GM12878 (cell line): ENCODE data around the gene STAT5B. TPM values are rescaled to one million over a fixed set of nuclear protein-coding genes. Genes with fewer than 3 reads are reported as not detected.

Experiments used
- CHD4 ChIP-seq: fragments of 200-600 bp; sonication (generic); IDR thresholded peaks from 2 replicates; pipeline ENCODE4 v1.6.1; 2016; ENCODE audit warnings: mild to moderate bottlenecking
- DPF2 ChIP-seq: fragments of 450-650 bp; IDR thresholded peaks from 2 replicates; pipeline ENCODE4 v1.6.1; 2017; ENCODE audit warnings: mild to moderate bottlenecking
- E2F8 ChIP-seq: fragments of 450-650 bp; IDR thresholded peaks from 2 replicates; pipeline ENCODE4 v1.6.1; 2018; ENCODE audit warnings: mild to moderate bottlenecking, low read depth, moderate library complexity; ENCODE audit not compliant: partially characterized antibody
- GABPA ChIP-seq: IDR thresholded peaks from 2 replicates; pipeline ENCODE4 v1.6.1; 2014; ENCODE audit warnings: antibody characterized with exemption, low read depth, mild to moderate bottlenecking, inconsistent platforms
- LARP7 ChIP-seq: fragments of 450-650 bp; IDR thresholded peaks from 2 replicates; pipeline ENCODE4 v1.6.1; 2017; ENCODE audit warnings: mild to moderate bottlenecking
- MXI1 ChIP-seq: fragments of 150-350 bp; IDR thresholded peaks from 2 replicates; pipeline ENCODE4 v1.6.1; 2011; ENCODE audit warnings: low read depth, mild to moderate bottlenecking, inconsistent platforms, low read length, improper control_type of control experiment
- NFYB ChIP-seq: IDR thresholded peaks from 2 replicates; pipeline ENCODE4 v1.6.1; 2011; ENCODE audit warnings: low read depth, mild to moderate bottlenecking, low read length, improper control_type of control experiment, moderate library complexity; ENCODE audit not compliant: insufficient read depth
- NKRF ChIP-seq: fragments of 450-650 bp; conservative IDR thresholded peaks from 2 replicates; pipeline ENCODE4 v1.6.1; 2017; ENCODE audit warnings: mild to moderate bottlenecking, moderate library complexity
- POLR2A ChIP-seq: IDR thresholded peaks from 2 replicates; pipeline ENCODE4 v1.6.1; 2011; ENCODE audit warnings: low read depth, mild to moderate bottlenecking, low read length
- RELB ChIP-seq: fragments of 450-650 bp; IDR thresholded peaks from 2 replicates; pipeline ENCODE4 v1.6.1; 2017; ENCODE audit warnings: low read depth, mild to moderate bottlenecking, moderate library complexity
- SP1 ChIP-seq: IDR thresholded peaks from one replicate; pipeline ENCODE4 v1.6.1; 2011; ENCODE audit warnings: low read depth, low read length
- USF1 ChIP-seq: IDR thresholded peaks from 2 replicates; pipeline ENCODE4 v1.6.1; 2011; ENCODE audit warnings: borderline replicate concordance, low read depth, mild to moderate bottlenecking, moderate library complexity, mixed read lengths, low read length; ENCODE audit not compliant: insufficient read depth; ENCODE audit errors: extremely low read length
- ZNF24 ChIP-seq: fragments of 450-650 bp; IDR thresholded peaks from 2 replicates; pipeline ENCODE4 v1.6.1; 2017; ENCODE audit warnings: antibody characterized with exemption, mild to moderate bottlenecking
- ZNF384 ChIP-seq: IDR thresholded peaks from 2 replicates; pipeline ENCODE4 v1.6.1; 2012; ENCODE audit warnings: low read depth, mild to moderate bottlenecking, low read length, improper control_type of control experiment, borderline replicate concordance
- ZNF592 ChIP-seq: fragments of 450-650 bp; IDR thresholded peaks from 2 replicates; pipeline ENCODE4 v1.6.1; 2017; ENCODE audit warnings: mild to moderate bottlenecking, moderate library complexity
- polyA plus RNA-seq, 11 experiments: library from polyadenylated mRNA; depleted of rRNA in 4 of 11; unstranded in 6 of 11; stranded (reverse) in 5 of 11; fragments of >200 nt; fragmentation: Nextera tagmentation in 4 of 11; fragmentation: Illumina TruSeq in 1 of 11; extraction: Ambion mirVana in 4 of 11; extraction: Trizol in 1 of 11; gene quantifications; 1 replicate in 1 of 11; 2 replicates in 10 of 11; pipeline versions ENCODE4 v1.2.1 to v1.2.3, GENCODE V29; 2011 to 2016; ENCODE audit warnings: inconsistent platforms in 2 of 11, missing spikeins in 2 of 11, low read depth in 1 of 11
- total RNA-seq, 4 experiments: library from RNA; depleted of rRNA in 3 of 4; stranded (reverse); fragments of >200 nt in 3 of 4; fragmentation: Illumina TruSeq in 1 of 4; extraction: Trizol in 1 of 4; gene quantifications; 2 replicates each; pipeline versions ENCODE4 v1.2.1 to v1.2.3, GENCODE V29; 2013 to 2021

The STAT5B gene
- total and polyA plus RNA-seq, 10 of the 15 experiments (the other 5 are each of a cell fraction or from before 2014, with no cell fraction given), result 11.0 to 69.6 (median 46.7) TPM

- TF ChIP-seq LARP7, result 0 out of 2 replicates have a peak, but pooled peaks have one; percentile 21
- peak; percentile 99 for TF ChIP-seq SP1
- 0 out of 2 replicates have a peak, but pooled peaks have one; percentile 48 for TF ChIP-seq CHD4
- no peak for TF ChIP-seq ZNF24
- TF ChIP-seq GABPA, result peak; percentile 73; the same call in 1 of the 2 replicates
- no peak; the same call in 1 of the 2 replicates for TF ChIP-seq ZNF592
- TF ChIP-seq MXI1, result peak; percentile 82
- TF ChIP-seq DPF2, result no peak
- TF ChIP-seq USF1, result peak; percentile 70
- TF ChIP-seq NKRF, result no peak; the same call in 1 of the 2 replicates
- peak; percentile 100 for TF ChIP-seq RELB
- peak; percentile 55 for TF ChIP-seq E2F8
- no peak for TF ChIP-seq ZNF384
- TF ChIP-seq NFYB, result no peak
- peak; percentile 74 for TF ChIP-seq POLR2A
Measured at GRCh38 chr17:42193969-42194899, 82.0 kb downstream of the STAT5B start, which contains the start of gene GHDC (continued).
